HCT116 (cell line): ENCODE data around the gene DNMT3A.

Source experiments
- ATF3 ChIP-seq: IDR thresholded peaks from 2 replicates; pipeline ENCODE4 v1.6.1; 2012
- CBX3 ChIP-seq: IDR thresholded peaks from 2 replicates; pipeline ENCODE4 v1.6.1; 2012; ENCODE audit warnings: low read depth
- CTCF ChIP-seq, 3 experiments: fragments of 200-600 bp in 1 of 3; sonication (generic) in 1 of 3; IDR thresholded peaks in 2 of 3; conservative IDR thresholded peaks in 1 of 3; 2 replicates each; pipeline ENCODE4 v1.5.1; 2012 to 2017; ENCODE audit warnings: low read depth in 2 of 3, low read length in 2 of 3, antibody characterized with exemption in 1 of 3, borderline replicate concordance in 1 of 3, control low read depth in 1 of 3, mild to moderate bottlenecking in 1 of 3, mixed read lengths in 1 of 3, mixed run types in 1 of 3, moderate library complexity in 1 of 3; ENCODE audit not compliant: insufficient read depth in 1 of 3
- EZH2 ChIP-seq: fragments of 200-600 bp; sonication (generic); IDR thresholded peaks from 2 replicates; pipeline ENCODE4 v1.6.1; 2017; ENCODE audit warnings: antibody characterized with exemption, mixed run types
- EZH2phosphoT487 ChIP-seq: fragments of 200-600 bp; IDR thresholded peaks from 2 replicates; pipeline ENCODE4 v1.6.1; 2018; ENCODE audit warnings: antibody characterized with exemption, borderline replicate concordance
- POLR2A ChIP-seq: IDR thresholded peaks from 2 replicates; pipeline ENCODE4 v1.7.0; 2011; ENCODE audit warnings: borderline replicate concordance; ENCODE audit not compliant: insufficient read depth, insufficient read length; ENCODE audit errors: extremely low read depth
- POLR2AphosphoS5 ChIP-seq: IDR thresholded peaks from 2 replicates; pipeline ENCODE4 v1.6.1; 2011; ENCODE audit warnings: mild to moderate bottlenecking, low read depth, low read length, moderate library complexity
- RAD21 ChIP-seq: IDR thresholded peaks from 2 replicates; pipeline ENCODE4 v1.6.1; 2012; ENCODE audit warnings: low read depth, mild to moderate bottlenecking
- SIN3A ChIP-seq: IDR thresholded peaks from 2 replicates; pipeline ENCODE4 v1.6.1; 2012; ENCODE audit warnings: low read depth
- SP1 ChIP-seq: IDR thresholded peaks from 2 replicates; pipeline ENCODE4 v1.6.1; 2012; ENCODE audit warnings: low read depth
- YY1 ChIP-seq: IDR thresholded peaks from 2 replicates; pipeline ENCODE4 v1.6.1; 2011; ENCODE audit warnings: low read length, low read depth, moderate library complexity, mild to moderate bottlenecking; ENCODE audit not compliant: insufficient replicate concordance; ENCODE audit errors: extremely low read depth
- TF ChIP-seq, protein P1 (sequence below): IDR thresholded peaks from 2 replicates; pipeline ENCODE4 v1.6.1; 2012
- TF ChIP-seq, protein P2 (sequence below): IDR thresholded peaks from 2 replicates; pipeline ENCODE4 v1.6.1; 2012; ENCODE audit warnings: low read depth

DNA sequence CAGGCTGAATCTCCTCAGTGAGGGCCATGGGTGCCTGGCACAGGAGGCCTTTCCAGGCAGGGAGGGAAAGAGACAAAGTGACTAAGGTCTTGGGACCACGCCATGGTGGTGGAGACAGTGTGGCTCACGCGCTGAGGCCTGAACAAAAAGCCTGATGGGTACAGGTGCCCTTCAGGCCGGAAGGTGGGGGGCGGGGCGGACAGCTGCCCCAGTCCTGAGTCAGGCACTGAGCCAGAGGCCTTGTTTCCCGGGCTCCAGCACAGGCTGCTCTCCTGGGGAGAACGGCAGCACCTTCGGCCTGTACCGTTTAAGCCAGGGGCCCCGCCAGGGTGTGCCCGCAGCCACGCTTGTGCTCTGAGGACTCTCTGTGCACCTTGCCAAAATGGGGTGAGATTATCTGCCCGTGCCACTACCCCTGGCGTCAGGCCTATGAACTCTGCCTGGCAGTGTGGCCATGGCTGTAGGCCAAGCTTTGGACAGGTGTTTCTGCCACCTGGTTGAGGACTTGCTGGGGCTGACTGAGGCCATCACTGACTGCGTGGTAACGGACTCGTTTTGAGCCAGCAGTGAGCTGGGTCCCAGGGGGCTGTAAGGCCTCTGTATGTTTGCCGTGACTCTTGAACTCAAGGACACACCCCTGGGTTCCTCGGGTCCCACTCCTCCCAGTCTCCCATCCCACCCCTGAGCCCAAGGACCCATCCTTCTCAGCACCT, 31.7 kb upstream of the DNMT3A start:
- TF ChIP-seq POLR2A, result no peak
- TF ChIP-seq CTCF (IDR thresholded peaks at IDR 0.05 in 2 of 3, conservative IDR thresholded peaks at IDR 0.05 in 1 of 3; ENCODE audit: borderline replicate concordance in 1 of 3, insufficient read depth in 1 of 3, low read depth in 2 of 3, low read length in 2 of 3), result no peak
- TF ChIP-seq, protein P1, sequence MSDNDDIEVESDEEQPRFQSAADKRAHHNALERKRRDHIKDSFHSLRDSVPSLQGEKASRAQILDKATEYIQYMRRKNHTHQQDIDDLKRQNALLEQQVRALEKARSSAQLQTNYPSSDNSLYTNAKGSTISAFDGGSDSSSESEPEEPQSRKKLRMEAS, result no peak
- no peak for TF ChIP-seq EZH2
- no peak for TF ChIP-seq SP1
- no peak for TF ChIP-seq EZH2phosphoT487
- TF ChIP-seq, protein P2, sequence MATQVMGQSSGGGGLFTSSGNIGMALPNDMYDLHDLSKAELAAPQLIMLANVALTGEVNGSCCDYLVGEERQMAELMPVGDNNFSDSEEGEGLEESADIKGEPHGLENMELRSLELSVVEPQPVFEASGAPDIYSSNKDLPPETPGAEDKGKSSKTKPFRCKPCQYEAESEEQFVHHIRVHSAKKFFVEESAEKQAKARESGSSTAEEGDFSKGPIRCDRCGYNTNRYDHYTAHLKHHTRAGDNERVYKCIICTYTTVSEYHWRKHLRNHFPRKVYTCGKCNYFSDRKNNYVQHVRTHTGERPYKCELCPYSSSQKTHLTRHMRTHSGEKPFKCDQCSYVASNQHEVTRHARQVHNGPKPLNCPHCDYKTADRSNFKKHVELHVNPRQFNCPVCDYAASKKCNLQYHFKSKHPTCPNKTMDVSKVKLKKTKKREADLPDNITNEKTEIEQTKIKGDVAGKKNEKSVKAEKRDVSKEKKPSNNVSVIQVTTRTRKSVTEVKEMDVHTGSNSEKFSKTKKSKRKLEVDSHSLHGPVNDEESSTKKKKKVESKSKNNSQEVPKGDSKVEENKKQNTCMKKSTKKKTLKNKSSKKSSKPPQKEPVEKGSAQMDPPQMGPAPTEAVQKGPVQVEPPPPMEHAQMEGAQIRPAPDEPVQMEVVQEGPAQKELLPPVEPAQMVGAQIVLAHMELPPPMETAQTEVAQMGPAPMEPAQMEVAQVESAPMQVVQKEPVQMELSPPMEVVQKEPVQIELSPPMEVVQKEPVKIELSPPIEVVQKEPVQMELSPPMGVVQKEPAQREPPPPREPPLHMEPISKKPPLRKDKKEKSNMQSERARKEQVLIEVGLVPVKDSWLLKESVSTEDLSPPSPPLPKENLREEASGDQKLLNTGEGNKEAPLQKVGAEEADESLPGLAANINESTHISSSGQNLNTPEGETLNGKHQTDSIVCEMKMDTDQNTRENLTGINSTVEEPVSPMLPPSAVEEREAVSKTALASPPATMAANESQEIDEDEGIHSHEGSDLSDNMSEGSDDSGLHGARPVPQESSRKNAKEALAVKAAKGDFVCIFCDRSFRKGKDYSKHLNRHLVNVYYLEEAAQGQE, result no peak
- TF ChIP-seq ATF3, result no peak
- no peak for TF ChIP-seq YY1
- TF ChIP-seq SIN3A, result no peak
- TF ChIP-seq POLR2AphosphoS5, result no peak
- TF ChIP-seq RAD21, result no peak
- no peak for TF ChIP-seq CBX3
